GM20000 (cell line): ENCODE results near the gene TTLL5.
A peak's percentile ranks its signal among the peaks of the same experiment; 100 is the strongest.

ENCODE experiments used
- DNase-seq: peaks from one replicate; pipeline ENCODE4 v3.0.0; 2012; ENCODE audit warnings: low spot score
- TF ChIP-seq, protein P1 (sequence below): IDR thresholded peaks from 2 replicates; pipeline ENCODE4 v1.5.1; 2012; ENCODE audit warnings: mild to moderate bottlenecking, control low read depth; ENCODE audit errors: extremely low read depth, missing control alignments

Gene TTLL5

DNA sequence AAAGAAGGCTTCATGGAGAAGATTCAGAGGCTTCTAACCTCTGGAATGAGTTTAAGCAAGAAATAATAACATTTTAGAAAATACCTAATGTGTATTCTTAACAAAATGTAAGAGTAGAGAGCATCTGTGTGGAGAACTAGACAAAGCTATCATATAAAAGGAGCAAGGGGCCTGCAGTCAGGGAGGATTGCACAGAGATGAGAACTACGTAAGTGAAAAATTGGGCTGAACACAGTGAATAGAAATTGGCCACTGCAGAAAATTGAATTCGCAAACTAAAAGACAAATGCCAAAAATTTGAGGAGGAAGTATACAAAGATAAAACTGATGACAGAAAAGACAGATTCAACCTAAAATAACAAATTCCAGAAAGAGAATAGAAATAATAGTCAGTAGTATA lies 227.9 kb downstream of the TTLL5 start:
- DNase-seq: no peak
- TF ChIP-seq, protein P1, sequence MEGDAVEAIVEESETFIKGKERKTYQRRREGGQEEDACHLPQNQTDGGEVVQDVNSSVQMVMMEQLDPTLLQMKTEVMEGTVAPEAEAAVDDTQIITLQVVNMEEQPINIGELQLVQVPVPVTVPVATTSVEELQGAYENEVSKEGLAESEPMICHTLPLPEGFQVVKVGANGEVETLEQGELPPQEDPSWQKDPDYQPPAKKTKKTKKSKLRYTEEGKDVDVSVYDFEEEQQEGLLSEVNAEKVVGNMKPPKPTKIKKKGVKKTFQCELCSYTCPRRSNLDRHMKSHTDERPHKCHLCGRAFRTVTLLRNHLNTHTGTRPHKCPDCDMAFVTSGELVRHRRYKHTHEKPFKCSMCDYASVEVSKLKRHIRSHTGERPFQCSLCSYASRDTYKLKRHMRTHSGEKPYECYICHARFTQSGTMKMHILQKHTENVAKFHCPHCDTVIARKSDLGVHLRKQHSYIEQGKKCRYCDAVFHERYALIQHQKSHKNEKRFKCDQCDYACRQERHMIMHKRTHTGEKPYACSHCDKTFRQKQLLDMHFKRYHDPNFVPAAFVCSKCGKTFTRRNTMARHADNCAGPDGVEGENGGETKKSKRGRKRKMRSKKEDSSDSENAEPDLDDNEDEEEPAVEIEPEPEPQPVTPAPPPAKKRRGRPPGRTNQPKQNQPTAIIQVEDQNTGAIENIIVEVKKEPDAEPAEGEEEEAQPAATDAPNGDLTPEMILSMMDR: no peak

DNA sequence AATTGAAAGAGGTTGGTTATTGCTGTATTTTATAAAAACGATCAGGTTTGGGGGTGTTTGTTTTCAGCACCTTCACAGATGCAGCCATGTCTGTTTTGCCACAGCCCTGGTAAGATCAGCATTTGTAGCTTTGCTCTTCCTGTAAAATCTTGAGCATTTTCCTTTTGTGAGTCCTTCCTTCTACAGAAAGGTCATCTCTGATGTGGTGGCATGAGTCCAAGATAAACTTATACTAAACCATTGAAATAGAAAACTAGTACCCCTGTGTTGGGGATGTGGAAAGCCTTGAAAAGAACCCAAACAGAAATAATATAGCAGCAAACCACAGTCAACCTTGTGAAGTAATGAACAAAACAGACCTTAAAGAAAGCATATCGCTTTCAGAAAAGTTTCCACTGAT lies 235.3 kb downstream of the TTLL5 start:
- TF ChIP-seq, protein P1: no peak

DNA sequence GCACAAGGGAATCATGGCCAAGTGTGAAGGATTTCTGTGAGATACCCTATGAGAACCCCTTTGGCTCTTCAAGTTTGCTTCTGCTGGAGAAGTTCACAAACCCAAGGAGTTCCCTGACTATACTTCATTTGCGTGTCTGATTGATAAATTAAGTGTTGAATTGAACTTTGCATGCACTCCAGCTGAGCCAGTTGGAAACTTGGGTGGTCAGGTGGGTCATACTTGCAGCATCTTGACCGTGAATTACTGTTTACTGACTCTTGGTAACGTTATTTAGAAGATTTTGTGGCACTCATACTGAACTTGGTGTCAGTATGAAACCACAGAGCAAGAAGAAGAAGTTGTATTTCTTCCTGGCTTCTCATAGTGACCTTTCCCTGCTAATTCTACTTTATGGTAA lies 243.3 kb downstream of the TTLL5 start:
- TF ChIP-seq, protein P1: no peak
- no peak for DNase-seq

More for the DNA sequence above, 235.3 kb downstream of the TTLL5 start:
- DNase-seq: no peak

GRCh38 chr14:75905147-75905904 lies 244.3 kb downstream of the TTLL5 start:
- DNase-seq: no peak
- TF ChIP-seq, protein P1: no peak

- TF ChIP-seq, protein P1: no peak
- DNase-seq: no peak
These were observed 245.2 kb downstream of the TTLL5 start for GRCh38 chr14:75906228-75906627.

DNA sequence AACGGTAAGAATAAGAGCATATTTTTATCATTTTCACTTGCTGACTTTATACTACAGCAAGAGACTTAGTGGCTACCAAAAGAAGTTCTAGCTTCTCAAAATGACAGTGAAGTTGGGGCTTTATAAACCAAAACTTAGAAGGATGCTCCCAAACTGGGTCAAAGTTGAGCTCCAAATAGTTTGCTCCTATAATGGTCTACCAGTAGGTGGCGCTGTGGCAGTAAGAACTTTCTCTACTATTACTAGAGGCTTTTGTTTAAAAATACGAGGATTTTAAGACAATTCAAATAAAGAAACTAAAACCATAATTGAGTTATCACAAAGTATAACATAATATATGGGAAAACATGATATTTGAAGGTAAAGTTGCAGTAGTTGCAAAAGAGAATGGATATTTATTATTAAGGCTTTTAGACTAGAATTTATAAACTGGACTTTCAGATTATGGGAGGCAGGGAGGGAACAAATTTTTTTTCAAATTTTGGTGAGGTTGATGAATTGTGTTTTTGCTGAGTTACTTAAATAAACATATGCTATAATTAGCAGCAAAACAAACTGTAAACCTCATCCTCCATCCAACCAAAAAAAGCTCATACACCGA lies 245.7 kb downstream of the TTLL5 start:
- peak; percentile 61 for DNase-seq
- TF ChIP-seq, protein P1: peak; percentile 65

- no peak for DNase-seq
- TF ChIP-seq, protein P1: no peak
These were observed 246.8 kb downstream of the TTLL5 start for GRCh38 chr14:75907756-75908359.
